ENCODE results near the gene NR4A1. TPM values are rescaled to one million over a fixed set of nuclear protein-coding genes. Genes with fewer than 3 reads are reported as not detected.

Gene NR4A1
- total RNA-seq, 2 experiments from 2014 or later: 67.0 to 79.2 TPM

GRCh38 chr12:52076811-52077210, 25.6 kb downstream of the NR4A1 start:
- ChIA-PET POLR2A (no interaction called here), CTCF (interaction anchor here (1.1 kb wide), 1 partner anchor 52 kb away, joined by 4 read pairs; no protein-coding TSS in a partner anchor)
- ATAC-seq (ENCODE audit: poor library complexity): no peak
- Mint-ChIP-seq H3K4me1 (ENCODE audit: low read depth) (peaks cover 31% of the 10 kb centered on the region), H3K4me3 (no peak overlapping the region), H3K36me3 (ENCODE audit: low read depth) (peaks cover 69% of the 10 kb centered on the region), H3K9me3 (no peaks in the 10 kb centered on the region), H3K27ac (no peak overlapping the region), H3K27me3 (no peaks in the 10 kb centered on the region)
- Histone ChIP-seq H3K4me3 (ENCODE audit: low read length) (no peak overlapping the region), H3K27ac (ENCODE audit: low read depth in 1 of 2, low read length in 2 of 2) (no peak overlapping the region), H3K9me3 (ENCODE audit: control insufficient read depth in 1 of 2, insufficient read depth in 1 of 2, low read length in 2 of 2) (no peaks in the 10 kb centered on the region), H3K4me1 (ENCODE audit: insufficient read depth, low read length) (peaks cover 30% of the 10 kb centered on the region), H3K36me3 (ENCODE audit: insufficient read depth, low read length) (peaks cover 62% of the 10 kb centered on the region), H3K27me3 (ENCODE audit: control insufficient read depth in 1 of 2, insufficient read depth in 2 of 2, low read length in 2 of 2) (no peaks in the 10 kb centered on the region)
- TF ChIP-seq, protein P1, sequence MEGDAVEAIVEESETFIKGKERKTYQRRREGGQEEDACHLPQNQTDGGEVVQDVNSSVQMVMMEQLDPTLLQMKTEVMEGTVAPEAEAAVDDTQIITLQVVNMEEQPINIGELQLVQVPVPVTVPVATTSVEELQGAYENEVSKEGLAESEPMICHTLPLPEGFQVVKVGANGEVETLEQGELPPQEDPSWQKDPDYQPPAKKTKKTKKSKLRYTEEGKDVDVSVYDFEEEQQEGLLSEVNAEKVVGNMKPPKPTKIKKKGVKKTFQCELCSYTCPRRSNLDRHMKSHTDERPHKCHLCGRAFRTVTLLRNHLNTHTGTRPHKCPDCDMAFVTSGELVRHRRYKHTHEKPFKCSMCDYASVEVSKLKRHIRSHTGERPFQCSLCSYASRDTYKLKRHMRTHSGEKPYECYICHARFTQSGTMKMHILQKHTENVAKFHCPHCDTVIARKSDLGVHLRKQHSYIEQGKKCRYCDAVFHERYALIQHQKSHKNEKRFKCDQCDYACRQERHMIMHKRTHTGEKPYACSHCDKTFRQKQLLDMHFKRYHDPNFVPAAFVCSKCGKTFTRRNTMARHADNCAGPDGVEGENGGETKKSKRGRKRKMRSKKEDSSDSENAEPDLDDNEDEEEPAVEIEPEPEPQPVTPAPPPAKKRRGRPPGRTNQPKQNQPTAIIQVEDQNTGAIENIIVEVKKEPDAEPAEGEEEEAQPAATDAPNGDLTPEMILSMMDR (IDR thresholded peaks at IDR 0.05): no peak
- DNase-seq: no peak
- intact Hi-C loops (cut with DNase I, micrococcal nuclease): loop anchor here in 1 of 2 experiments (10.0 kb wide), 1 partner anchor 252 kb away; no protein-coding TSS in a partner anchor

- H3K4me1 Mint-ChIP-seq (ENCODE audit: low read depth): peaks cover 24% of the 10 kb centered on the region
- no peak overlapping the region for H3K27ac Mint-ChIP-seq
- no peak for DNase-seq
- Histone ChIP-seq H3K9me3 (ENCODE audit: control insufficient read depth in 1 of 2, insufficient read depth in 1 of 2, low read length in 2 of 2) (no peaks in the 10 kb centered on the region), H3K4me1 (ENCODE audit: insufficient read depth, low read length) (peaks cover 24% of the 10 kb centered on the region), H3K4me3 (ENCODE audit: low read length) (no peak overlapping the region), H3K27me3 (ENCODE audit: control insufficient read depth in 1 of 2, insufficient read depth in 2 of 2, low read length in 2 of 2) (no peaks in the 10 kb centered on the region), H3K27ac (ENCODE audit: low read depth in 1 of 2, low read length in 2 of 2) (no peak overlapping the region), H3K36me3 (ENCODE audit: insufficient read depth, low read length) (peaks cover 54% of the 10 kb centered on the region)
- intact Hi-C loops (cut with DNase I, micrococcal nuclease): loop anchor here in 1 of 2 experiments (10.0 kb wide), 1 partner anchor 253 kb away; no protein-coding TSS in a partner anchor
- POLR2A ChIA-PET: no interaction called here
- no peak for ATAC-seq (ENCODE audit: poor library complexity)
- CTCF ChIA-PET: interaction anchor here (1.0 to 1.4 kb wide), 2 partner anchors 53 to 85 kb away, joined by 3 to 4 read pairs; no protein-coding TSS in a partner anchor
- H3K4me3 Mint-ChIP-seq: no peak overlapping the region
- TF ChIP-seq, protein P1 (IDR thresholded peaks at IDR 0.05): no peak
- no peaks in the 10 kb centered on the region for H3K9me3 Mint-ChIP-seq
- H3K27me3 Mint-ChIP-seq: no peaks in the 10 kb centered on the region
- peaks cover 55% of the 10 kb centered on the region for H3K36me3 Mint-ChIP-seq (ENCODE audit: low read depth)
These were observed 27.0 kb downstream of the NR4A1 start for GRCh38 chr12:52078276-52078675.

GRCh38 chr12:52079576-52080402, 28.5 kb downstream of the NR4A1 start, which contains the start of gene SMIM41:
TSS of gene SMIM41 (plus strand) at chr12:52079704. CDS start at chr12:52079780, 76 bp downstream.
- peaks cover 16% of the 10 kb centered on the region for H3K4me1 Mint-ChIP-seq (ENCODE audit: low read depth)
- H3K36me3 ChIP-seq (ENCODE audit: insufficient read depth, low read length): peaks cover 39% of the 10 kb centered on the region
- no peak within 1 kb of the TSS for H3K4me3 Mint-ChIP-seq
- H3K36me3 Mint-ChIP-seq (ENCODE audit: low read depth): peaks cover 40% of the 10 kb centered on the region
- intact Hi-C loops (cut with DNase I, micrococcal nuclease): loop anchor here in 1 of 2 experiments (10.0 kb wide), 1 partner anchor 255 kb away; no protein-coding TSS in a partner anchor
- no peaks in the 10 kb centered on the region for H3K9me3 Mint-ChIP-seq
- no peaks in the 10 kb centered on the region for H3K27me3 ChIP-seq (ENCODE audit: control insufficient read depth in 1 of 2, insufficient read depth in 2 of 2, low read length in 2 of 2)
- peaks cover 18% of the 10 kb centered on the region for H3K4me1 ChIP-seq (ENCODE audit: insufficient read depth, low read length)
- no peaks in the 10 kb centered on the region for H3K27me3 Mint-ChIP-seq
- CTCF ChIA-PET: interaction anchor here (7.2 kb wide), 1 partner anchor 55 kb away, joined by 103 read pairs; no protein-coding TSS in a partner anchor
- no peak within 1 kb of the TSS for H3K27ac Mint-ChIP-seq
- DNase-seq (no peak), ATAC-seq (ENCODE audit: poor library complexity) (no peak)
- H3K4me3 ChIP-seq (ENCODE audit: low read length): no peak within 1 kb of the TSS
- TF ChIP-seq, protein P1 (IDR thresholded peaks at IDR 0.05): no peak
- POLR2A ChIA-PET: interaction anchor here (0.6 to 3.3 kb wide), 2 partner anchors 54 to 137 kb away, joined by 3 to 23 read pairs; no protein-coding TSS in a partner anchor
- H3K27ac ChIP-seq (ENCODE audit: low read depth in 1 of 2, low read length in 2 of 2): no peak within 1 kb of the TSS
- H3K9me3 ChIP-seq (ENCODE audit: control insufficient read depth in 1 of 2, insufficient read depth in 1 of 2, low read length in 2 of 2): no peaks in the 10 kb centered on the region

Measured in CD4-positive, alpha-beta T cell (primary cell).